Measurements from ENCODE around the gene NDE1. TPM values are rescaled to one million over a fixed set of nuclear protein-coding genes. Genes with fewer than 3 reads are reported as not detected.

The NDE1 gene
- polyA plus RNA-seq, 1 donor (not counting 4 experiments of a cell fraction or from before 2014, with no cell fraction given): 37.8 TPM

- Histone ChIP-seq H3K36me3 (ENCODE audit: control insufficient read depth in 2 of 2, extremely low read depth in 1 of 2, insufficient read depth in 2 of 2, low read length in 2 of 2) (peaks cover 14 to 32% of the 10 kb centered on the region in 2 experiments), H4K20me1 (ENCODE audit: control insufficient read depth, extremely low read depth, insufficient read depth, low read length) (no peaks in the 10 kb centered on the region), H3K27me3 (ENCODE audit: control insufficient read depth, extremely low read depth, insufficient read depth, low read length) (no peaks in the 10 kb centered on the region), H3K27ac (ENCODE audit: control insufficient read depth, insufficient read depth, low read length) (peak overlapping the region; percentile 97), H3K9me1 (ENCODE audit: control insufficient read depth, extremely low read depth, insufficient read depth, low read length) (peaks cover 2% of the 10 kb centered on the region), H3K4me2 (ENCODE audit: control insufficient read depth, extremely low read depth, insufficient read depth, low read depth, low read length) (peak overlapping the region; percentile 87), H3K9ac (ENCODE audit: control insufficient read depth, extremely low read depth, insufficient read depth, low read length) (peak overlapping the region; percentile 87), H3K4me1 (ENCODE audit: control insufficient read depth, extremely low read depth, insufficient read depth, low read length) (peaks cover 44% of the 10 kb centered on the region), H3K4me3 (ENCODE audit: control insufficient read depth in 2 of 3, extremely low read depth in 1 of 3, insufficient read depth in 2 of 3, low read depth in 1 of 3, low read length in 3 of 3) (peak overlapping the region in 2 of 3 experiments; percentile 41 to 48), H3K9me3 (ENCODE audit: control insufficient read depth, low read depth, low read length) (no peaks in the 10 kb centered on the region), H3K79me2 (ENCODE audit: control insufficient read depth, insufficient read depth, low read length) (peaks cover 36% of the 10 kb centered on the region), H2AFZ (ENCODE audit: control insufficient read depth, low read length) (peak overlapping the region; percentile 53)
- DNase-seq (ENCODE audit: low read depth, low spot score) (peak; percentile 80), FAIRE-seq (peak; percentile 59)
- TF ChIP-seq EZH2 (IDR thresholded peaks at IDR 0.05; ENCODE audit: low read length): no peak
- TF ChIP-seq CTCF (optimal IDR thresholded peaks at IDR 0.05 in 1 of 3, IDR thresholded peaks at IDR 0.05 in 1 of 3, conservative IDR thresholded peaks at IDR 0.05 in 1 of 3; ENCODE audit: extremely low read depth in 1 of 3, insufficient read depth in 2 of 3, low read length in 3 of 3): no peak
- dilution Hi-C loops (cut with MboI; ENCODE audit: extremely low pct_ligation_motif_present, low sequenced_read_pairs): no loop called here
Measured at GRCh38 chr16:15672514-15673167, 22.6 kb downstream of the NDE1 start.

- Histone ChIP-seq H3K9ac (ENCODE audit: control insufficient read depth, extremely low read depth, insufficient read depth, low read length) (no peak overlapping the region), H3K79me2 (ENCODE audit: control insufficient read depth, insufficient read depth, low read length) (peaks cover 38% of the 10 kb centered on the region), H3K4me2 (ENCODE audit: control insufficient read depth, extremely low read depth, insufficient read depth, low read depth, low read length) (no peak overlapping the region), H3K9me1 (ENCODE audit: control insufficient read depth, extremely low read depth, insufficient read depth, low read length) (peaks cover 2% of the 10 kb centered on the region), H3K9me3 (ENCODE audit: control insufficient read depth, low read depth, low read length) (no peaks in the 10 kb centered on the region), H3K4me3 (ENCODE audit: control insufficient read depth in 2 of 3, extremely low read depth in 1 of 3, insufficient read depth in 2 of 3, low read depth in 1 of 3, low read length in 3 of 3) (no peak overlapping the region), H3K4me1 (ENCODE audit: control insufficient read depth, extremely low read depth, insufficient read depth, low read length) (peaks cover 44% of the 10 kb centered on the region), H3K27me3 (ENCODE audit: control insufficient read depth, extremely low read depth, insufficient read depth, low read length) (no peaks in the 10 kb centered on the region), H4K20me1 (ENCODE audit: control insufficient read depth, extremely low read depth, insufficient read depth, low read length) (no peaks in the 10 kb centered on the region), H3K36me3 (ENCODE audit: control insufficient read depth in 2 of 2, extremely low read depth in 1 of 2, insufficient read depth in 2 of 2, low read length in 2 of 2) (peaks cover 16 to 23% of the 10 kb centered on the region in 2 experiments), H3K27ac (ENCODE audit: control insufficient read depth, insufficient read depth, low read length) (no peak overlapping the region), H2AFZ (ENCODE audit: control insufficient read depth, low read length) (no peak overlapping the region)
- DNase-seq (ENCODE audit: low read depth, low spot score) (no peak), FAIRE-seq (no peak)
- dilution Hi-C loops (cut with MboI; ENCODE audit: extremely low pct_ligation_motif_present, low sequenced_read_pairs): no loop called here
- TF ChIP-seq EZH2 (IDR thresholded peaks at IDR 0.05; ENCODE audit: low read length): no peak
- no peak for TF ChIP-seq CTCF (optimal IDR thresholded peaks at IDR 0.05 in 1 of 3, IDR thresholded peaks at IDR 0.05 in 1 of 3, conservative IDR thresholded peaks at IDR 0.05 in 1 of 3; ENCODE audit: extremely low read depth in 1 of 3, insufficient read depth in 2 of 3, low read length in 3 of 3)
Measured at GRCh38 chr16:15674571-15674970, 24.5 kb downstream of the NDE1 start.

Measured in keratinocyte (primary cell).